Pancreas (tissue), 10 donors: Measurements from ENCODE around the gene CORO1A. TPM values are rescaled to one million over a fixed set of nuclear protein-coding genes. Genes with fewer than 3 reads are reported as not detected.

Experiments used
- ATAC-seq, 4 donors: fragments of 200-7000 bp; cut with Tn5 transposase; one replicate each; pipeline versions ENCODE4 v1.8.0 to v1.9.1; 2020; ENCODE audit warnings: mild to moderate bottlenecking in 4 of 4, moderate library complexity in 4 of 4
- DNase-seq, 6 donors: peaks; one replicate each; pipeline ENCODE4 v3.0.0-alpha.2; 2020
- FAIRE-seq: peaks from 2 replicates; lab custom pipeline; 2012; peaks lifted over from hg19 to GRCh38; lab: Jason Lieb, UNC
- H3K27ac ChIP-seq, 4 donors: fragments of 200-600 bp; sonication (generic); 1 replicate in 3 of 4; 2 replicates in 1 of 4; pipeline versions ENCODE4 v1.5.0 to v1.8.0; 2020
- H3K27me3 ChIP-seq, 4 donors: fragments of 200-600 bp; one replicate each; pipeline ENCODE4 v1.8.0; 2021
- H3K36me3 ChIP-seq, 3 donors: fragments of 200-600 bp; sonication (generic) in 1 of 3; one replicate each; pipeline versions ENCODE4 v1.5.0 to v1.8.0; 2020 to 2021
- H3K4me1 ChIP-seq, 3 donors: fragments of 200-600 bp; one replicate each; pipeline ENCODE4 v1.8.0; 2021
- H3K4me3 ChIP-seq, 4 donors: fragments of 200-600 bp; sonication (generic) in 2 of 4; one replicate each; pipeline versions ENCODE4 v1.5.0 to v1.8.0; 2020 to 2021
- H3K9me3 ChIP-seq, 4 donors: fragments of 200-600 bp; one replicate each; pipeline ENCODE4 v1.8.0; 2021
- WGBS, 2 donors: extraction: QIAGEN DNeasy Blood & Tissue Kit; methylation state at CpG; one replicate each; pipeline ENCODE4 v1.1.7; 2013; 5-methylcytosine and 5-hydroxymethylcytosine counted together
- intact Hi-C, 3 donors: fragments of 100-400 bp; cut with DNase I; formaldehyde crosslinking; loops; one replicate each; pipeline versions ENCODE4 v1.11.1 to v1.14.2; 2022
- polyA plus RNA-seq, 2 donors: library from polyadenylated mRNA; stranded (reverse); fragments of 200-250 nt; gene quantifications; one replicate each; pipeline ENCODE4 v1.2.3, GENCODE V29; 2013
- total RNA-seq, 6 donors: library from RNA; stranded (reverse); fragmentation: NEBNext Ultra II Directional in 4 of 6; extraction: Animal tissue kit (Norgen Biotek cat#: 25700) in 4 of 6; gene quantifications; one replicate each; pipeline versions ENCODE4 v1.2.1 to v1.2.4, GENCODE V29; 2021 to 2023
- TF ChIP-seq, protein P1 (sequence below), 4 donors: fragments of 200-600 bp; sonication (generic) in 3 of 4; IDR thresholded peaks; one replicate each; pipeline versions ENCODE4 v1.5.0 to v1.8.0; 2021; ENCODE audit warnings: antibody characterized with exemption in 4 of 4
- donor health status: healthy with polysubstance abuse.
- donor health status: DM: no; HTN: no; CAD: no; lungs with moderate emphysema.
- donor health status: DM: no; HTN: no; CAD: no.
- donor health status: control.
- donor health status: control.
- donor health status: Bipolar disorder and iron deficiency.
- donor health status: DM: yes; HTN: yes; CAD: no.
- donor health status: DM: no; HTN: no; CAD: no.
- donor health status: DM: no; HTN: no; CAD: no.
- donor health status: DM: yes; HTN: yes; CAD: no.

CORO1A gene
- total and polyA plus RNA-seq, 8 donors = 2.1 to 26.4 (median 11.3) TPM

DNA sequence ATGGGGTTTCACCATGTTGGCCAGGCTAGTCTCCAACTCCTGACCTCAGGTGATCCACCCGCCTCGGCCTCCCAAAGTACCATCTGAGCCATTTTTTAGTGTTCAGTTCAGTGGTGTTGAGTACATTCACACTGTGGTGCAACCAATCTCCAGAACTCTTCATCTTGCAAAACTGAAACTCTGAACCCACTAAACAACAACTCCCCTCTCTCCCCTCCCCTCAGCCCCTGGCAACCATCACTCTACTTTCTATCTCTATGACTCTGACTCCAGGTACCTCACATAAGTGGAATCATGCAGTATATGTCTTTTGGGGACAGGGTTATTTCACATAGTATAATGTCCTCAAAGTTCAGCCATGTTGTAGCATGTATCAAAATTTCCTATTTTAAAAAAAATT lies 41.7 kb upstream of the CORO1A start:
- no peak for FAIRE-seq

DNA sequence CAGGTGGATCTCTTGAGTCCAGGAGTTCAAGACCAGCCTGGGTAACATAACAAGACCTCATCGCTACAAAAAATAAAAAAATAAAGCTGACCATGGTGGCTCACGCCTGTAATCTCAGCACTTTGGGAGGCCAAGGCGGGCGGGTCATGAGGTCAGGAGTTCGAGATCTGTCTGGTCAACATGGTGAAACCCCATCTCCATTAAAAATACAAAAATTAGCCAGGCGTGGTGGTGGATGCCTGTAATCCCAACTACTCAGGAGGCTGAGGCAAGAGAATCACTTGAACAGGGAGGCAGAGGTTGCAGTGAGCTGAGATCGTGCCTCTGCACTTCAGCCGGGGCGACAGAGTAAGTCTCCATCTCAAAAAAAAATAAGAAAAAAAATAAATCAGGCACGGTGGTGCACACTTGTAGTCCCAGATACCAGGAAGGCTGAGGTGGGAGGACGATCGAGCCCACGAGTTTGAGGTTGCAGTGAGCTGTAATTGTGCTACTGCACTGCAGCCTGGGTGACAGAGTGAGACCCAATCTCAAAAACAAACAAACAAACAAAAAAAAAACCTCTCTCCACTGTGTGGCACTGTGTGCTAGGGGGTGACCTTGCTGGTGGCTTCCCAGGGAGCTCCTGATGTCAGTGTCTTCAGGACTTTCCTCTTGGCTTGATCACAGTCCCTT lies 40.6 kb upstream of the CORO1A start:
- intact Hi-C loops = no loop called here
- H3K9me3 ChIP-seq = no peaks in the 10 kb centered on the region
- H3K4me3 ChIP-seq = no peak overlapping the region
- no peaks in the 10 kb centered on the region for H3K36me3 ChIP-seq
- FAIRE-seq (no peak), DNase-seq (no peak), ATAC-seq (no peak)
- H3K4me1 ChIP-seq = no peaks in the 10 kb centered on the region
- TF ChIP-seq, protein P1, sequence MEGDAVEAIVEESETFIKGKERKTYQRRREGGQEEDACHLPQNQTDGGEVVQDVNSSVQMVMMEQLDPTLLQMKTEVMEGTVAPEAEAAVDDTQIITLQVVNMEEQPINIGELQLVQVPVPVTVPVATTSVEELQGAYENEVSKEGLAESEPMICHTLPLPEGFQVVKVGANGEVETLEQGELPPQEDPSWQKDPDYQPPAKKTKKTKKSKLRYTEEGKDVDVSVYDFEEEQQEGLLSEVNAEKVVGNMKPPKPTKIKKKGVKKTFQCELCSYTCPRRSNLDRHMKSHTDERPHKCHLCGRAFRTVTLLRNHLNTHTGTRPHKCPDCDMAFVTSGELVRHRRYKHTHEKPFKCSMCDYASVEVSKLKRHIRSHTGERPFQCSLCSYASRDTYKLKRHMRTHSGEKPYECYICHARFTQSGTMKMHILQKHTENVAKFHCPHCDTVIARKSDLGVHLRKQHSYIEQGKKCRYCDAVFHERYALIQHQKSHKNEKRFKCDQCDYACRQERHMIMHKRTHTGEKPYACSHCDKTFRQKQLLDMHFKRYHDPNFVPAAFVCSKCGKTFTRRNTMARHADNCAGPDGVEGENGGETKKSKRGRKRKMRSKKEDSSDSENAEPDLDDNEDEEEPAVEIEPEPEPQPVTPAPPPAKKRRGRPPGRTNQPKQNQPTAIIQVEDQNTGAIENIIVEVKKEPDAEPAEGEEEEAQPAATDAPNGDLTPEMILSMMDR (IDR thresholded peaks at IDR 0.05) = no peak
- H3K27me3 ChIP-seq = no peaks in the 10 kb centered on the region
- H3K27ac ChIP-seq = no peak overlapping the region
- WGBS, 2 donors = 77 to 81% methylated on average over 13 of the region's 13 CpGs

More for the DNA sequence above, 41.7 kb upstream of the CORO1A start:
- DNase-seq (no peak), ATAC-seq (no peak)
- intact Hi-C loops = no loop called here
- no peaks in the 10 kb centered on the region for H3K9me3 ChIP-seq
- no peak overlapping the region for H3K4me3 ChIP-seq
- WGBS, 2 donors = 93 to 94% methylated on average over 2 of the region's 2 CpGs
- H3K27ac ChIP-seq = no peak overlapping the region
- H3K36me3 ChIP-seq = no peaks in the 10 kb centered on the region
- TF ChIP-seq, protein P1 (IDR thresholded peaks at IDR 0.05) = no peak
- no peaks in the 10 kb centered on the region for H3K4me1 ChIP-seq
- no peaks in the 10 kb centered on the region for H3K27me3 ChIP-seq

- no peak for ATAC-seq
- FAIRE-seq = no peak
- DNase-seq = no peak
- TF ChIP-seq, protein P1 (IDR thresholded peaks at IDR 0.05) = no peak
- no peak overlapping the region for H3K4me3 ChIP-seq
- H3K36me3 ChIP-seq = no peaks in the 10 kb centered on the region
- no peaks in the 10 kb centered on the region for H3K4me1 ChIP-seq
- no peak overlapping the region for H3K27ac ChIP-seq
- 46 to 53% methylated on average over 2 of the region's 2 CpGs for WGBS, 2 donors
- H3K9me3 ChIP-seq = no peaks in the 10 kb centered on the region
- intact Hi-C loops = no loop called here
- H3K27me3 ChIP-seq = no peaks in the 10 kb centered on the region
Measured at GRCh38 chr16:30143347-30143702, 40.1 kb upstream of the CORO1A start.

GRCh38 chr16:30144017-30144416 lies 39.4 kb upstream of the CORO1A start:
- FAIRE-seq (no peak), DNase-seq (no peak), ATAC-seq (no peak)
- H3K36me3 ChIP-seq = no peaks in the 10 kb centered on the region
- intact Hi-C loops = no loop called here
- no peak overlapping the region for H3K27ac ChIP-seq
- no peaks in the 10 kb centered on the region for H3K4me1 ChIP-seq
- TF ChIP-seq, protein P1 (IDR thresholded peaks at IDR 0.05) = no peak
- H3K4me3 ChIP-seq = no peak overlapping the region
- H3K9me3 ChIP-seq = no peaks in the 10 kb centered on the region
- H3K27me3 ChIP-seq = no peaks in the 10 kb centered on the region

GRCh38 chr16:30144917-30145316 lies 38.5 kb upstream of the CORO1A start:
- 44 to 45% methylated on average over 1 of the region's 1 CpG for WGBS, 2 donors
- no peaks in the 10 kb centered on the region for H3K4me1 ChIP-seq
- H3K27me3 ChIP-seq = no peaks in the 10 kb centered on the region
- intact Hi-C loops = no loop called here
- peak; percentile 98 for FAIRE-seq
- TF ChIP-seq, protein P1 (IDR thresholded peaks at IDR 0.05) = no peak
- DNase-seq = no peak
- H3K9me3 ChIP-seq = no peaks in the 10 kb centered on the region
- no peak for ATAC-seq
- no peak overlapping the region for H3K4me3 ChIP-seq
- H3K27ac ChIP-seq = no peak overlapping the region
- no peaks in the 10 kb centered on the region for H3K36me3 ChIP-seq
